ENCODE results near the gene CCNT1.
"Not testable (repeated sequence)": the region's sequence is repeated elsewhere in the genome, so short reads cannot be mapped to it uniquely, and the experiment has no call there.

CCNT1 gene

GRCh38 chr12:48668996-48669395 lies 47.5 kb downstream of the CCNT1 start:
- Histone ChIP-seq H3K9me3 (ENCODE audit: control insufficient read depth, insufficient read depth, low read length) (no peaks in the 10 kb centered on the region), H3K9me2 (replicated peaks; ENCODE audit: control insufficient read depth, low read length) (no peaks in the 10 kb centered on the region), H3K36me3 (ENCODE audit: control insufficient read depth, low read length) (peaks cover 82% of the 10 kb centered on the region), H3K4me1 (ENCODE audit: control insufficient read depth, low read length) (no peaks in the 10 kb centered on the region), H3K4me3 (ENCODE audit: low read length) (no peak overlapping the region), H3K4me2 (ENCODE audit: low read length) (no peak overlapping the region), H4K20me1 (ENCODE audit: control insufficient read depth, insufficient read depth, low read depth, low read length) (peaks cover 6% of the 10 kb centered on the region; the same call in 1 of the 2 replicates), H3F3A (ENCODE audit: control insufficient read depth, insufficient read depth) (no peaks in the 10 kb centered on the region), H3K27me3 (ENCODE audit: control insufficient read depth, low read length) (no peaks in the 10 kb centered on the region), H3K79me2 (ENCODE audit: control insufficient read depth, low read length) (peaks cover 42% of the 10 kb centered on the region), H3K27ac (ENCODE audit: low read depth, low read length) (no peak overlapping the region)
- TF ChIP-seq CTCF (IDR thresholded peaks at IDR 0.05; ENCODE audit: low read depth, low read length, poor library complexity, severe bottlenecking) (no peak), EZH2phosphoT487 (IDR thresholded peaks at IDR 0.05; ENCODE audit: borderline replicate concordance, low read length) (no peak)

- no peaks in the 10 kb centered on the region for H3F3A ChIP-seq (ENCODE audit: control insufficient read depth, insufficient read depth)
- no peaks in the 10 kb centered on the region for H3K9me3 ChIP-seq (ENCODE audit: control insufficient read depth, insufficient read depth, low read length)
- H3K36me3 ChIP-seq (ENCODE audit: control insufficient read depth, low read length) = peaks cover 79% of the 10 kb centered on the region
- H3K4me3 ChIP-seq (ENCODE audit: low read length) = no peak overlapping the region
- no peaks in the 10 kb centered on the region for H3K27me3 ChIP-seq (ENCODE audit: control insufficient read depth, low read length)
- H3K4me1 ChIP-seq (ENCODE audit: control insufficient read depth, low read length) = no peaks in the 10 kb centered on the region
- peaks cover 21% of the 10 kb centered on the region for H3K79me2 ChIP-seq (ENCODE audit: control insufficient read depth, low read length)
- no peak overlapping the region for H3K4me2 ChIP-seq (ENCODE audit: low read length)
- no peak overlapping the region for H3K27ac ChIP-seq (ENCODE audit: low read depth, low read length)
- no peaks in the 10 kb centered on the region for H3K9me2 ChIP-seq (replicated peaks; ENCODE audit: control insufficient read depth, low read length)
- TF ChIP-seq EZH2phosphoT487 (IDR thresholded peaks at IDR 0.05; ENCODE audit: borderline replicate concordance, low read length) (no peak), CTCF (IDR thresholded peaks at IDR 0.05; ENCODE audit: low read depth, low read length, poor library complexity, severe bottlenecking) (no peak)
- no peaks in the 10 kb centered on the region for H4K20me1 ChIP-seq (ENCODE audit: control insufficient read depth, insufficient read depth, low read depth, low read length)
These were observed 56.6 kb downstream of the CCNT1 start for GRCh38 chr12:48659863-48660262.

GRCh38 chr12:48651681-48652080 lies 64.8 kb downstream of the CCNT1 start:
- H4K20me1 ChIP-seq (ENCODE audit: control insufficient read depth, insufficient read depth, low read depth, low read length) = 0 out of 2 replicates have a peak, but pooled peaks cover 3% of the 10 kb centered on the region
- no peak overlapping the region for H3K27ac ChIP-seq (ENCODE audit: low read depth, low read length)

GRCh38 chr12:48645354-48645753 lies 71.2 kb downstream of the CCNT1 start:
- H3F3A ChIP-seq (ENCODE audit: control insufficient read depth, insufficient read depth); H3K4me1 ChIP-seq (ENCODE audit: control insufficient read depth, low read length); H3K4me2 ChIP-seq (ENCODE audit: low read length); H3K79me2 ChIP-seq (ENCODE audit: control insufficient read depth, low read length); H3K9me3 ChIP-seq (ENCODE audit: control insufficient read depth, insufficient read depth, low read length); H3K4me3 ChIP-seq (ENCODE audit: low read length); H4K20me1 ChIP-seq (ENCODE audit: control insufficient read depth, insufficient read depth, low read depth, low read length); H3K27ac ChIP-seq (ENCODE audit: low read depth, low read length); H3K27me3 ChIP-seq (ENCODE audit: control insufficient read depth, low read length); H3K9me2 ChIP-seq (replicated peaks; ENCODE audit: control insufficient read depth, low read length): not testable (repeated sequence)
- H3K36me3 ChIP-seq (ENCODE audit: control insufficient read depth, low read length) = peaks cover 21% of the 10 kb centered on the region

More at GRCh38 chr12:48651681-48652080, 64.8 kb downstream of the CCNT1 start:
- no peaks in the 10 kb centered on the region for H3K9me2 ChIP-seq (replicated peaks; ENCODE audit: control insufficient read depth, low read length)
- peaks cover 6% of the 10 kb centered on the region for H3F3A ChIP-seq (ENCODE audit: control insufficient read depth, insufficient read depth)
- H3K27me3 ChIP-seq (ENCODE audit: control insufficient read depth, low read length) = no peaks in the 10 kb centered on the region
- H3K36me3 ChIP-seq (ENCODE audit: control insufficient read depth, low read length) = peaks cover 72% of the 10 kb centered on the region
- no peak for TF ChIP-seq CTCF (IDR thresholded peaks at IDR 0.05; ENCODE audit: low read depth, low read length, poor library complexity, severe bottlenecking)
- TF ChIP-seq EZH2phosphoT487 (IDR thresholded peaks at IDR 0.05; ENCODE audit: borderline replicate concordance, low read length) = no peak
- no peaks in the 10 kb centered on the region for H3K4me1 ChIP-seq (ENCODE audit: control insufficient read depth, low read length)
- no peak overlapping the region for H3K4me3 ChIP-seq (ENCODE audit: low read length)
- no peaks in the 10 kb centered on the region for H3K79me2 ChIP-seq (ENCODE audit: control insufficient read depth, low read length)
- no peaks in the 10 kb centered on the region for H3K9me3 ChIP-seq (ENCODE audit: control insufficient read depth, insufficient read depth, low read length)
- H3K4me2 ChIP-seq (ENCODE audit: low read length) = no peak overlapping the region

All from DOHH2 (cell line).